Neural crest cell (in vitro differentiated cells): Measurements from ENCODE around the gene UBE4B. TPM values are rescaled to one million over a fixed set of nuclear protein-coding genes. Genes with fewer than 3 reads are reported as not detected.
"Not testable (repeated sequence)": the region's sequence is repeated elsewhere in the genome, so short reads cannot be mapped to it uniquely, and the experiment has no call there.

ENCODE experiments used
- DNase-seq: peaks from one replicate; pipeline ENCODE4 v3.0.0; 2021; ENCODE audit warnings: low read depth, mixed read lengths, low spot score
- H3K27ac Mint-ChIP-seq: one replicate; pipeline ENCODE4 v1.8.0; 2021; ENCODE audit warnings: mild to moderate bottlenecking, mixed read lengths; ENCODE audit not compliant: unreplicated experiment
- H3K27me3 Mint-ChIP-seq: 2 replicates; pipeline ENCODE4 v1.8.0; 2021; ENCODE audit warnings: low read depth, mild to moderate bottlenecking, mixed read lengths
- H3K36me3 Mint-ChIP-seq: 2 replicates; pipeline ENCODE4 v1.8.0; 2021; ENCODE audit warnings: low read depth, mild to moderate bottlenecking, mixed read lengths
- H3K4me1 Mint-ChIP-seq: 2 replicates; pipeline ENCODE4 v1.8.0; 2021; ENCODE audit warnings: mixed read lengths
- H3K4me3 Mint-ChIP-seq: one replicate; pipeline ENCODE4 v1.8.0; 2021; ENCODE audit warnings: mild to moderate bottlenecking, mixed read lengths
- H3K9me3 Mint-ChIP-seq: 2 replicates; pipeline ENCODE4 v1.8.0; 2021; ENCODE audit warnings: mixed read lengths
- total RNA-seq: library from RNA; stranded (reverse); gene quantifications from 2 replicates; pipeline ENCODE4 v1.2.1, GENCODE V29; 2021
- TF ChIP-seq, protein P1 (sequence below): fragments of 200-600 bp; sonication (generic); conservative IDR thresholded peaks from 2 replicates; pipeline ENCODE4 v1.5.0; 2021; ENCODE audit warnings: antibody characterized with exemption, mild to moderate bottlenecking

UBE4B gene
- total RNA-seq, 1 donor from 2014 or later: 74.4 TPM

DNA sequence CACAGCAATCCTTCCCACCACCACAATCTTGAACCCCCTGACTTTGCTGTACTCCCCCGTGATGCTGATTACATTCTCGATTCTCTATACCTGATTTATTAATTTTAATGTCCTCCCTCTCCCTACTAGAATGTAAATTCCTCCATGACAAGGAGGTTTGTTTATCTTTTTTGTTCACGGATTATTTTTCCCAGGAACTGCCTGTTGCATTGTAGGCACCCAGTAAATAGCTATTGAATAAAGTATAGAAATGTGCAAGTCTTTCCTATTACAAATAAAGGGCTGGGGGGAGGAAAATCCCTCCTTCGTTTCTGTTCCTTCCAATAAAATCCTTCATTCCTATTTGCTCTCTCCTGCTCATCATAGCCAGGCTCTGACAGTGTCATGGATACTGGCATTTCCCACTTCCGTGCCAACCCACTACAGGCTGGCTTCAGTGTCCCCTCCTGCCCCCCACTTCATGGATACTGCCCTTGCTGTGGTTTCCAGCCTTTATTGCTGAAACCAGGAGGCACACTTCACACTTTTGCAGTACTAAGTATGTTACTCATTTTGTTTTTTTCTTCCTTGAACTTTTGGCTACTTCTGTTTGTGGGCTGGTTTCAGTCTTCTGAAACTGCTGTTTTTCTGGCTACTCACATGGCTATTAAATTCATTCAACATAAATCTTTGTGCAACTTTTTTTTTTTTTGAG, 185.1 kb downstream of the UBE4B start:
- Mint-ChIP-seq H3K9me3 (no peaks in the 10 kb centered on the region), H3K27me3 (no peaks in the 10 kb centered on the region), H3K4me1 (peaks cover 42% of the 10 kb centered on the region), H3K36me3 (peaks cover 3% of the 10 kb centered on the region), H3K4me3 (peak overlapping the region; percentile 8), H3K27ac (peak overlapping the region; percentile 92)
- DNase-seq: no peak
- TF ChIP-seq, protein P1, sequence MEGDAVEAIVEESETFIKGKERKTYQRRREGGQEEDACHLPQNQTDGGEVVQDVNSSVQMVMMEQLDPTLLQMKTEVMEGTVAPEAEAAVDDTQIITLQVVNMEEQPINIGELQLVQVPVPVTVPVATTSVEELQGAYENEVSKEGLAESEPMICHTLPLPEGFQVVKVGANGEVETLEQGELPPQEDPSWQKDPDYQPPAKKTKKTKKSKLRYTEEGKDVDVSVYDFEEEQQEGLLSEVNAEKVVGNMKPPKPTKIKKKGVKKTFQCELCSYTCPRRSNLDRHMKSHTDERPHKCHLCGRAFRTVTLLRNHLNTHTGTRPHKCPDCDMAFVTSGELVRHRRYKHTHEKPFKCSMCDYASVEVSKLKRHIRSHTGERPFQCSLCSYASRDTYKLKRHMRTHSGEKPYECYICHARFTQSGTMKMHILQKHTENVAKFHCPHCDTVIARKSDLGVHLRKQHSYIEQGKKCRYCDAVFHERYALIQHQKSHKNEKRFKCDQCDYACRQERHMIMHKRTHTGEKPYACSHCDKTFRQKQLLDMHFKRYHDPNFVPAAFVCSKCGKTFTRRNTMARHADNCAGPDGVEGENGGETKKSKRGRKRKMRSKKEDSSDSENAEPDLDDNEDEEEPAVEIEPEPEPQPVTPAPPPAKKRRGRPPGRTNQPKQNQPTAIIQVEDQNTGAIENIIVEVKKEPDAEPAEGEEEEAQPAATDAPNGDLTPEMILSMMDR: no peak

DNA sequence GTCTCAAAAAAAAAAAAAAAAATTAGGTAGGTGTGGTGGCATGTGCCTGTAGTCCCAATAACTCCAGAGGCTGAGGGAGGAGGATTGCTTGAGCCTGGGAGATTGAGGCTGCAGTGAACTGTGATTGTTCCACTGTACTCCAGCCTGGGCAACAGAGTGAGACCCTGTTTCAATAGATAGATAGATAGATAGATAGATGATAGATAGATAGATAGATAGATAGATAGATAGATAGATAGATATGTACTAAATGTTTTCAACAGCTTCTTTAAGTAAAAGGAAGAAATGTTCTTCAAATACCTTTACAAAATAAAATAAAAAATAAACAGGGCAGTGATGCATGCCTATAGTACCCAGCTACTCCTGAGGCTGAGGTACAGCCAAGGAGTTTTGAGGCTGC, 187.4 kb downstream of the UBE4B start:
- Mint-ChIP-seq H3K27me3 (no peaks in the 10 kb centered on the region), H3K27ac (peak overlapping the region; percentile 57), H3K4me3 (no peak overlapping the region), H3K4me1 (peaks cover 35% of the 10 kb centered on the region), H3K36me3 (peaks cover 3% of the 10 kb centered on the region), H3K9me3 (no peaks in the 10 kb centered on the region)
- no peak for DNase-seq
- TF ChIP-seq, protein P1: no peak

DNA sequence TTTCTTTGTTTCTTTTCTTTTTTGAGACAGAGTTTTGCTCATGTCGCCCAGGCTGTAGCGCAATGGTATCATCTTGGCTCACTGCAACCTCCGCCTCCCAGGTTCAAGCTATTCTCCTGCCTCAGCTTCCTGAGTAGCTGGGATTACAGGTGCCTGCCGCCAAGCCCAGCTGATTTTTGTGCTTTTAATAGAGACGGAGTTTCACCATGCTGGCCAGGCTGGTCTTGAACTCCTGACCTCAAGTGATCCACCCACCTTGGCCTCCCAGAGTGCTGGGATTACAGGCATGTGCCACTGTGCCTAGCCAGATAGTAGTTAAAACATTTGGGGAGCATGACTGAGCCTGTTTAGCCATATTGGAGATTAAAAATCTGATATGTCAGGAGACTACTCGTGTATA, 187.9 kb downstream of the UBE4B start:
- not testable (repeated sequence) for H3K36me3 Mint-ChIP-seq, H3K27me3 Mint-ChIP-seq, H3K9me3 Mint-ChIP-seq, H3K4me3 Mint-ChIP-seq, H3K27ac Mint-ChIP-seq, DNase-seq
- peaks cover 40% of the 10 kb centered on the region for H3K4me1 Mint-ChIP-seq

DNA sequence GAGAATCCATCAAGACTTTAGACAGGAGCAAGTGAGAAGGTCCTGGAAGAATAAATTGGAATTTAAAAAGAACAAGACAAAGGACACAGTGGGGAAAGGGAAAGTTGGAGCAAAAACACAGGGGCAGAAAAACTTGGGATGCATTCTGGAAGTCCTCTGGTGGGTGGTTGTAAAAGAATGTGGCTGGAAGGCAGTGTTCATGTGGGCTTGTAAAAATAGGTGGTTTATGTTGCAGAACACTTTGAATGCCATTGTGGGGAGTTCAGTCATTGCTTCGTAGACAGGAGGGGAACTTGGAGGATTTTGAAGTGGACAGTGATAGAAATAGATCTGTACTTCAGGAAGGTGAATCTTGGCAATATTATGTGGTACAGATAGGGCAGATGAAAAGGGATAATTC, 192.8 kb downstream of the UBE4B start:
- DNase-seq: no peak
- Mint-ChIP-seq H3K9me3 (no peaks in the 10 kb centered on the region), H3K36me3 (peaks cover 5% of the 10 kb centered on the region), H3K27ac (peak overlapping the region; percentile 36), H3K27me3 (no peaks in the 10 kb centered on the region), H3K4me1 (peaks cover 36% of the 10 kb centered on the region), H3K4me3 (no peak overlapping the region)
- TF ChIP-seq, protein P1: no peak

DNA sequence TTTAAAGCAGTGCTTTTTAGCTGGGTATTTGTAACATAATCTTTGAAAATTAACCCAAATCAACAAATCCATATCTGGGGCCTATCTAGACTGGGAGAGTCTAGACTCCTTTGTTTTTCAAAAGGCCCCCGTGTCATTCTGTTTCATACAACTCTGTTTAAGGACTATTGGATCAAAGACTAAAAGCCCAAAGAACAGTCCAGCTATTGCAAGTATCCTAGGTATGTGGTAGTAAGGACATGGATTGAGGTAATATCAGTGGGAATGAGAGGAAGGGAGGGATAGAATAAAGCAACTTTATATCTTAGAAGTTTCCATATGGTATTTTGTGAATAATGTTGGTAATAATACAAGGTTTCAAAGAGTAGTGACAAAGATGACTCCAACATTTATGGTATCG, 195.8 kb downstream of the UBE4B start:
- H3K27me3 Mint-ChIP-seq: no peaks in the 10 kb centered on the region
- TF ChIP-seq, protein P1: no peak
- no peak overlapping the region for H3K27ac Mint-ChIP-seq
- no peak overlapping the region for H3K4me3 Mint-ChIP-seq
- no peaks in the 10 kb centered on the region for H3K9me3 Mint-ChIP-seq
- DNase-seq: no peak
- peaks cover 34% of the 10 kb centered on the region for H3K4me1 Mint-ChIP-seq
- peaks cover 2% of the 10 kb centered on the region for H3K36me3 Mint-ChIP-seq

DNA sequence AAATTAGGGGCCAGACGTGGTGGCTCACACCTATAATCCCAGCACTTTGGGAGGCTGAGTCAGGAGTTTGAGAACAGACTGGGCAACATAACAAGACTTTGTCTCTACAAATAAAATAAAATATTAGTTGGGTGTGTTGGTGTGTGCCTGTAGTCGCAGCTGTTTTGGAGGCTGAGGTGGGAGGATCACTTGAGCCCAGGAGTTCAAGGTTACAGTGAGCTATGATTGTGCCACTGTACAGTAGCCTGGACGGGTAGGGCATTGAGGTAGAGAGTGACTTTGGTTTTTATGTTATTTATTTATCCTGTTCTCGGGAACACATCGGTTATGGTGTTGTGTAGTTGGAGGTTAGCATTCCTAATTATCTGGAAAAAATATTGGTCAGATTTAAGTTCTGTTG, 197.1 kb downstream of the UBE4B start:
- Mint-ChIP-seq H3K36me3 (peaks cover 2% of the 10 kb centered on the region), H3K27ac (no peak overlapping the region)

More for the DNA sequence above, 197.1 kb downstream of the UBE4B start:
- TF ChIP-seq, protein P1: no peak
- no peaks in the 10 kb centered on the region for H3K27me3 Mint-ChIP-seq
- no peaks in the 10 kb centered on the region for H3K9me3 Mint-ChIP-seq
- H3K4me3 Mint-ChIP-seq: no peak overlapping the region
- DNase-seq: no peak
- H3K4me1 Mint-ChIP-seq: peaks cover 34% of the 10 kb centered on the region
